CD1c-positive myeloid dendritic cell (primary cell): ENCODE results near the gene GABRD.
"Not testable (repeated sequence)": the region's sequence is repeated elsewhere in the genome, so short reads cannot be mapped to it uniquely, and the experiment has no call there.

Experiments used
- DNase-seq: peaks from one replicate; pipeline ENCODE4 v3.0.0-alpha.2; 2016; ENCODE audit errors: extremely low spot score

The GABRD gene, protein sequence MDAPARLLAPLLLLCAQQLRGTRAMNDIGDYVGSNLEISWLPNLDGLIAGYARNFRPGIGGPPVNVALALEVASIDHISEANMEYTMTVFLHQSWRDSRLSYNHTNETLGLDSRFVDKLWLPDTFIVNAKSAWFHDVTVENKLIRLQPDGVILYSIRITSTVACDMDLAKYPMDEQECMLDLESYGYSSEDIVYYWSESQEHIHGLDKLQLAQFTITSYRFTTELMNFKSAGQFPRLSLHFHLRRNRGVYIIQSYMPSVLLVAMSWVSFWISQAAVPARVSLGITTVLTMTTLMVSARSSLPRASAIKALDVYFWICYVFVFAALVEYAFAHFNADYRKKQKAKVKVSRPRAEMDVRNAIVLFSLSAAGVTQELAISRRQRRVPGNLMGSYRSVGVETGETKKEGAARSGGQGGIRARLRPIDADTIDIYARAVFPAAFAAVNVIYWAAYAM

GRCh38 chr1:2019172-2019543, at the start of gene GABRD:
Gene GABRD (plus strand): TSS chr1:2019345. CDS start chr1:2019424, 79 bp downstream.
- peak; percentile 24 for DNase-seq

GRCh38 chr1:1969505-1969900, 49.6 kb upstream of the GABRD start:
- no peak for DNase-seq

DNA sequence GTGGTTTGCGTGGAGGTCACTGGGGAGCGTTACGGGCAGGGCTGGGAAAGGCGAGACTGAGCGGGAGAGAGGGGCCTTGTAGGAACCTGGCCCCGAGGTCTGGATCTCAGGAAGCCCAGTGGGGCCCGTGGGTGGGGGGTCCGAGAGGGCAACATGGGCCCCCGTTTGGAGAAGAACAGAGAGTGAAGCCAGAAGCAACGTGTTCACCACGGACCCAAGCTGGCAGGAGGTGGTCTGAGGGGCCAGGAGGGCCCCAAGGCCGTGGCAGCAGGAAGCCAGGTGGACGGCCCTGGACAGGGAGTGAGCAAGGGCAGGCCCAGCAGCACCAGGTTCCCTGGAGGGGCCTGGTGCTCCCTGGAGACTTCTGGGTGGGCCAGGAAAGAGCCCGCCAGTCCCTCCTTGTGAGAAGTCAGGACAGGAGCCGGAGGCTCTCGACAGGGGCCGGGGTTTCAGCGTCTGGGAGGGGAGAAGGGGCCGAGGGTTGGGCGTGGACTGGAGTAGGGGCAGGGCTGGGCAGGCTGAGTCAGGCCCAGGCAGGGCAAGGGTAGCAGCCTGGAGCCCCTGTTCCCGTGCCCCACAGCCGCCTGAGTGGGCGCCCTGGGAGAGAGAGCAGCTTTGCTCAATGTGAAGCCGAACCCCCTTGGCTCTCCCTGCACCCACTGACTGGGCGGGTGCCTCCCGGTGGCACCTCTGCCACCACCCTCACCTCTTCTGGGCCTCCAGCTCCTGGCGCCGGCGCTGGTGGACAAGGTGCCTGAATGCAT, 49.0 kb upstream of the GABRD start:
- no peak for DNase-seq

DNA sequence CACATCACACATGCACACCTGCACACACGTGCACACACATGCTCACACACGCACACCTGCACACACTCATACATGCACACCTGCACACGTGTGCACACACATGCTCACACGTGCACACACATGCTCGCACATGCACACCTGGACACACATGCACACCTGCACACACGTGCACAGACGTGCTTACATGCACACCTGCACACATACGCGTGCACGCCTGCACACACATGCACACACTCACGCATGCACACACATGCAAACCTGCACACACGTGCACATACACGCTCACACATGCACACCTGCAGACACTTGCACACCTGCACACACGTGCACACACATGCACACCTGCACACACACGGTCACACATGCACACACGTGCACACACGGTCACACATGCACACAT, 48.1 kb upstream of the GABRD start:
- DNase-seq, result no peak

- no peak for DNase-seq
Measured at GRCh38 chr1:1971688-1972087, 47.5 kb upstream of the GABRD start.

- DNase-seq, result no peak
Measured at GRCh38 chr1:1972976-1973715, 46.0 kb upstream of the GABRD start.

DNA sequence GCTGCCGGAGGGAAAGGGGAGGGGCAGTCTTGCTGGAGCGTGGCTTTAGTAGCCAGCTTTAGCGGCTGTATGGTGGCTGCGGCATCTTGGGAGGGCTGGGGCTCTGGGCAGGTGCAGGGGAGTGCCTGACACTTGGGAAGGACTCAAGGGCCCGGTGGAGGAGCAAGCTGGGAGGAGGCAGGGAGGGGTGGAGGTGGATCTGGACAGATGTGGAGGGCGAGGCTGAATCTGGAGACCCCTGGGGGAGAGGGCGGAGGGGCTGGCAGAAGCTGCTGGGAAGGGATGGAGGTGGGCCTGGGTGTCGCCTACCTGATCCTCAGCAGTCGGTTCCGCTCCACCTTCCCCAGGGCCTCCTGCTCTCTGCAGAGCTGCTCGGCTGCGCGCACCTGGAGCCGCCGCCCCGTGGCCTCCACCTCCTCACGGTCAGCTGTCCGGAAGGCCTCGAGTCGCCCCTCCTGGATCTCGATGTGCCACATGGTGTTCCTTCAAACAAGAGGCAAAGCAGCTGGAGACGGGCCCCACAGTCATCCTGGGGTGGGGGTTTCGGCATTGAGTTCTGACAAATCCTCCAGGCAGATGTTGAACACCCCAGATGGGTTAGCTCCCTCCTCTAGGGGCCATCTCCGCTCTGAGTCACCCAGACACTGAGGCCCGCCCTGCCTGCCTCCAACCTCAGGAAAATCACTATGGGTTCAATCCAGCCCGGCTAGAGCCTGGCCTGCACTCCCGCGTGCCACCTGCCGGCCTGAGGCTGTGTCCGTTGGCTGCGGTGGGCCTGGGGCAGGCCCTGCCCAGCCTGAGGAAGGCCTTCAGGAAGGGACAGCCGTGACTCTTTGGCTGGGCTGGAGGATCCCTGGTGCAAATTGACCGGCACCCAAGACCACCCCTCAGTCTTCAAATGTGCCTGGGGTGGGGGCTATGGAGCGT, 45.2 kb upstream of the GABRD start:
- DNase-seq, result no peak

DNA sequence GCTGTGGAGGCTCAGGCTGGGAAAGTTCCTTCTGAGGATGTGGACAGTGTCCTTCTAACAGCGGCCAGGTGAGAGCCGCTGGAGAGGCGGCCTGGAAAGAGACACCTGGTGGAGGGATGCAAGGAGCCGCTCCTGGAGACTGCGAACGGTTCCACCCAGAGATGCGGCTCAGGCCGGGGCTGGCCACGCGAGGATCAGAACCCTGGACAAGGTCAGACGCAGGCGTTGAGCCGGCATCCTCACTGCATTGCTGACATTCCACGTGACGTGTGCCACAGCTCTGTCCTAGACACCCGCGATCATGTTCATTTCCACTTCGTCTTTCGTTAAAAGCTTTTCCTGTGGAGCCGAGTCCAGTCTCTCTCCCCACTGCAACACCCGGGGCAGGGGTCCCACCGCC, 44.3 kb upstream of the GABRD start:
- no peak for DNase-seq

DNA sequence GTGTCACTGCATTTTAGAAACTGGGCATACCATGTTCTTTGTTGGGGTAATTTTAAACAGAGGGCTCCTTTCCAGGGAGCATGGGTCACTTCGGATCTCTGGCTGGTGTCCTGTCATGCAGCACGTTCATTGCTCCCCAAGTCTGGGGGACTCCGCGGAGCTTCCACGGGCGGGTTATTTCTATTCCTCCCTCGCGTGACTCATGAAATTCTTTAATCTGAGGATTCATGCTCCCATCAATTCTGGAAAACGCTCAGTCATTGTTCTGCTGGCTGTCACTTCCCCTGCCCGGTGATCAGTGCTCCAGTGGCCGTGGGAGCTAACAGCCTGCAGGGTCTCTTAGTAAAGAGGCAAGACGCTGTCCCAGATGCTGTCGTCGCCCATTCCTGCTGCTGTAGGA, 43.6 kb upstream of the GABRD start:
- DNase-seq, result no peak

GRCh38 chr1:1976031-1976430, 43.1 kb upstream of the GABRD start:
- DNase-seq, result no peak

DNA sequence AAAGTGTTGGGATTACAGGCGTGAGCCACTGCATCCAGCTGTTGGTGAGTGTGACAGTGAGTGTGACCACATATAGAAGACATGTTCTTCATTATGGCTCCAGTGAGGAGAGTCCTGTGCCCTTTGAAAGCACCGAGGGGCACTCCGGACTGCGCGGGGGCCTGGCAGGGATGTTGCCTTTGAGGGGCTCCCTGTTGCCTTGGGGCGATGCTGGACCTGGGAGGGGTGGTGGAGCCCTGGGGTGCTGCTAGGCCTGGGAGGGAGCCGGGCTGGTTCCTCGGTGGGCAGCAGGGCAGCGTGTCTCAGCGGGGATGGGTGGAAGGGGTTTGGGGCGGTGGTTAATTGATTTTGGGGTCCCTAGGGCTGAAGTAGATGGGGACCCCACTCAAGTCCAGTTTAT, 41.0 kb upstream of the GABRD start:
- no peak for DNase-seq

GRCh38 chr1:1978690-1979481, 40.3 kb upstream of the GABRD start:
- not testable (repeated sequence) for DNase-seq

DNA sequence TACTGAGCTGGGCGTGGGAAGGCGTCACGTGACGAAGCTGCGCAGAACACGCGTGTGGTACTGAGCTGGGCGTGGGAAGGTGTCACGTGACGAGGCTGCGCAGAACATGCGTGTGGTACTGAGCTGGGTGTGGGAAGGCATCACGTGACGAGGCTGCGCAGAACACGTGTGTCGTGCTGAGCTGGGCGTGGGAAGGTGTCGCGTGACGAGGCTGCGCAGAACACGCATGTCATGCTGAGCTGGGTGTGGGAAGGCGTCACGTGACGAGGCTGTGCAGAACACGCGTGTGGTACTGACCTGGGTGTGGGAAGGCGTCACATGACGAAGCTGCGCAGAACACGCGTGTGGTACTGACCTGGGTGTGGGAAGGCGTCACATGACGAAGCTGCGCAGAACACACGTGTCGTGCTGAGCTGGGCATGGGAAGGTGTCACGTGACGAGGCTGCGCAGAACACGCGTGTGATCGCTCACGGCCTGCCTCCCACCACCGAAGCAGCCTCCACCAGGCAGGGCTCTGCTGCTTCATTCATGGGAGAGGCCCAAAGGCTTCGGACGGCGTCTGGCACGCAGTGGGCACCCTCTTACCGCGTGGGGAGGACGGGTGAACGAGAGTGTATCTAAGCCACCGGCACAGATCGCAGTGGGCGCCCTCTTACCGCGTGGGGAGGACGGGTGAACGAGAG, 39.5 kb upstream of the GABRD start:
- DNase-seq, result no peak

DNA sequence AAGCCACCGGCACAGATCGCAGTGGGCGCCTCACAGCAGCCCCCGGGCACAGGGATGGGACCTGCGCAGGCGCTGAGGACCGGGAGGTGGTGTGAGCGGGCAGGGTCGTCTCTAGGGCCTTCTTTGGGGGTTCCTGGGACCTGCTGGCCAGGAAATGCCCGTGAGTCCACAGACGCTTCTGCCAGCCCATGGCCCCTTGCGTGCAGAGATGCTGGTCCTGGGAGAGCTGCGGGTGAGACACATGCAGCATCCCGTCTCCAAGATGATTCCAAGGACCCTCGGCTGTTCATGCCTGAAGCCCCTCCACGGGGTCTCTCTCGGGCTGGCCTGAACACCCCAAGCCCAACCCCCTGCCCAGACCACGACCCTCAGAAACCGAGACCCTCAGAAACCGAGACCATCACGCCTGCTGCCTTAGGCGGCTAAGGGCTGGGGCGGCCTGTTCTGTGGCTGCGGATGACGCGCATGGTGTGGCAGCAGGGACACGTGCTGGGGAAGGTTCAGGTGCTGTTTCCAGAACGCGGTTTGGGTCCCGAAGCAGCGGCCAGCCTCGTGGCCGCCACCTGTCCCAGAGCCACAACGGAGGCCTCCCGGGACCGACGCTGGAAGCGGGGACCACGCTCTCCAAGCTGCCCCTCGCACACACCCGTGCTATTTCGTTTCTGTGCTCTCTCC, 38.5 kb upstream of the GABRD start:
- no peak for DNase-seq

DNA sequence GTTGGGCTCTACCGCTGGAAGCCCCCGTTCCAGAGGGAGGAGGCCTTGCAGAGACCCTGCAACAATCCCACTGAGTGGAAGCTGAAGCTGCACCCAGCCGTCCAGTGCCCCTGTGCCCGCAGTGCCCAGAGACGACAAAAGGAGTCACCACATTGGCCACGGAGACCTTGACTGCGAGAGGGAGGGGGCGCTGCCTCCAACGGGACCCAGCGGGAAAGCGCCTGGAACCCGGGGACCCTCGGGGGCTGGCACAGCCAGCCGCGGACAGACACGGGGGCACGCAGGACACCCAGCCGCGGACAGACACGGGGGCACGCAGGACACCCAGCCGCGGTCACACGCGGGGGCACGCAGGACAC, 38.0 kb upstream of the GABRD start:
- no peak for DNase-seq

GRCh38 chr1:1981631-1982327, 37.4 kb upstream of the GABRD start:
- not testable (repeated sequence) for DNase-seq

DNA sequence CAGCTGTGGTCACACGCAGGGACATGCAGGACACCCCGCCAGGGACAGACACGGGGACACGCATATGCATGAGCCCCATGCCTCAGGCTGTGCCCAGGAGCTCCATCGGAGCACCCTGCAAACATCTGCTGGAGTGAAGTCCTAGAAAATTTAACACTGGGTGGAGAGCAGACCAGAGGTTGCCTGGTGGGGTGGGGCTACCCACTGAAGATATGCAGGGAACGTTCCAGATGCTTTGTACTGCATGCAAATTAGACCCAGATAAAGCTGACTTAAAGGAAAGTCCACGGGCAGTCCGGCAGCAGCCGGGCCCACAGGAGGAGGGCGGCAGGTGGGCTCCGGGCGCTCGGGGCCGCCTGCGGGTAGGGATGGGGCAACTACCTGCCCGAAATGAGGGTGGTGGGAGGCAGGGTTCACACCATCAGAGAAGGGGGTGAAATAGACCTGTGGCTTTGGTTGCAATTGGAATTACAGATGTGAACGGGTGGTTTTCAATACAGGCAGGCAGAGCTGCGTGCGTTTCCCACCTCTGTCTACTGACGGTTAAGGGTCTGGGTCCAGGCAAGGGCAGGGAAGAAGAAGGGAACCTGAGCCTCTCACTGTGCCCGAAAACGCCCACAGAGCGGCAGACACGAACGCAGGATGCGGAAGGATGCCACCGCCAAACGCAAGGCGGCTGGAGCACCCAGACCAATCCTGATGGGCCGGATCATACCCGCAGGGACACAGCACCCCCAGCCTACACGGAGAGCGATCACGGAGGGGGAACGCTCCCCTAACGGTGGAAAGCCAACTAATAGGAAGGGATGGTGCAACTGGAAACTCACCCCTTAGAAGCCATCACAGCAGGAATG, 36.5 kb upstream of the GABRD start:
- no peak for DNase-seq

- DNase-seq, result no peak
Measured at GRCh38 chr1:1984560-1985070, 34.5 kb upstream of the GABRD start.
